HCEC 1CT (cell line): ENCODE measurements around the gene AHSG.

Experiments
- DNase-seq: peaks from one replicate; pipeline ENCODE4 v3.0.0-alpha.2; 2017

The AHSG gene

GRCh38 chr3:186594591-186595113, 18.2 kb upstream of the AHSG start:
- DNase-seq = no peak

GRCh38 chr3:186596568-186597287, 16.1 kb upstream of the AHSG start:
- DNase-seq = no peak

GRCh38 chr3:186598108-186598784, 14.6 kb upstream of the AHSG start:
- no peak for DNase-seq

- DNase-seq = no peak
Observed at GRCh38 chr3:186598794-186599141, 14.1 kb upstream of the AHSG start.

DNA sequence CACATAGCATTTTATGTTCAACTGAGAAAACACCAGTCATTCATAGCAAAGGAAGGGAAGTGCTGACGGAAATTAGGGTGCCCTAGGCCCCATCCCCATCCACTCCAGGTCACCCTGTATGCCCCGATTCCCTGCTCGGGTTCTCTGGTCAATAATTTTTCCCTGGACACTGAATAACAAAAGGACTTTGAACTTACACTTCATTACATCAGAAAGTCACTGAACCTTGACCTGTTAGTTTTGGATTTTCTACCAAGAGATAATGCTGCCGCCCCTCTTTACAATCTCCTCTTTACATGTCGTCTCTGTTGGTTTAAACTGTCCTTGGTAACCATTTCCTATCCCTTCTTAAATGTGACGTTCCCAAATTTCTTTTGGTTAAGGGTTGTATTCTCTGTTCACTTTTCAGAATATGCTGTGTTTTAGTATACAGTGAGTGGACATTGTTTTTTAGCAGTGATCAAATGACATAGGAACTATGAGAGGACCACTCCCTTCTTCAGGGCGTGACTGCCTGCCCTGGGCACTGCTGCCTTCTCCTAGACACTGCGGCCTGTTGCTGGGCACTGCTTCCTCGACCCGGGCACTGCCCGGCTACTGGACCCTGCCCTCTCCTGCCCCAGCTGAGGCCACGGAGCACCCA, 13.6 kb upstream of the AHSG start:
- no peak for DNase-seq

DNA sequence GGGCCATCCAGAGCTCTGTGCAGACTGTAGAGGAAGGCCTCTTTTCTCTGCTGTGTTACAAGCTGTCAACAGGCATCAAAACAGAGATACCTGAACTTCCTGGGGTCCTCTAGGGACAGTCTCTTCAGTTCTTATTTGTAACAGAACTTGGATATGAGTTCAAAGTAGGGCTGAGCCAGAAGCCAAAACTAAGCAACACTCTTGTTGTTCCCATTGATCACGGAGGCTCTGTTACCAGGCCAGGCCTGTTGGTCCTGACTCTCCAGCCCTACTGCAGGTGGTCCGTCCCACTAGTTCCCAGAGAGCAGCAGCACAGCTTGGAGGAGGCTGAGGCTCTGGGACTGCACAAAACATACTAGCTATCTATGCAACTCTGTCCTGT, 13.1 kb upstream of the AHSG start:
- no peak for DNase-seq

- DNase-seq = no peak
Observed at GRCh38 chr3:186600896-186601295, 12.0 kb upstream of the AHSG start.

GRCh38 chr3:186603159-186603558, 9.7 kb upstream of the AHSG start:
- no peak for DNase-seq

DNA sequence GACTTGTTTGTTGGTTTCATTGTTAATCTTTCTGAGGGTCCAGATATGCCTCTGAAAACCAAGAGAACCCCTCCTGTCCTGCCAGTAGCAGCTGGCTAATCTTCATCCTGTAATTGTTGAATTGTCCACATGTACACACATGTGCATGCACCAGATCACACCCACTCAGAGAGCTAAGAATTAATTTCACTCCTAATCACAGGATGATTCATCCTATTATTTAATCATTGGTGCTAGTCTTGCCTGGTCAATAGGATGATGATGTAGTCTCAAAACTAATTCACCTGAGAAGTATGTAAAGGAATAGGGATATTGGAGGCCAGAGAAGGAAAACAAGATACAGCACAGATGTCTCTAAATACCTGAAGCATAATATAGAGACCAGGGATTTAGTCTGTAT, 7.8 kb upstream of the AHSG start:
- DNase-seq = no peak

DNA sequence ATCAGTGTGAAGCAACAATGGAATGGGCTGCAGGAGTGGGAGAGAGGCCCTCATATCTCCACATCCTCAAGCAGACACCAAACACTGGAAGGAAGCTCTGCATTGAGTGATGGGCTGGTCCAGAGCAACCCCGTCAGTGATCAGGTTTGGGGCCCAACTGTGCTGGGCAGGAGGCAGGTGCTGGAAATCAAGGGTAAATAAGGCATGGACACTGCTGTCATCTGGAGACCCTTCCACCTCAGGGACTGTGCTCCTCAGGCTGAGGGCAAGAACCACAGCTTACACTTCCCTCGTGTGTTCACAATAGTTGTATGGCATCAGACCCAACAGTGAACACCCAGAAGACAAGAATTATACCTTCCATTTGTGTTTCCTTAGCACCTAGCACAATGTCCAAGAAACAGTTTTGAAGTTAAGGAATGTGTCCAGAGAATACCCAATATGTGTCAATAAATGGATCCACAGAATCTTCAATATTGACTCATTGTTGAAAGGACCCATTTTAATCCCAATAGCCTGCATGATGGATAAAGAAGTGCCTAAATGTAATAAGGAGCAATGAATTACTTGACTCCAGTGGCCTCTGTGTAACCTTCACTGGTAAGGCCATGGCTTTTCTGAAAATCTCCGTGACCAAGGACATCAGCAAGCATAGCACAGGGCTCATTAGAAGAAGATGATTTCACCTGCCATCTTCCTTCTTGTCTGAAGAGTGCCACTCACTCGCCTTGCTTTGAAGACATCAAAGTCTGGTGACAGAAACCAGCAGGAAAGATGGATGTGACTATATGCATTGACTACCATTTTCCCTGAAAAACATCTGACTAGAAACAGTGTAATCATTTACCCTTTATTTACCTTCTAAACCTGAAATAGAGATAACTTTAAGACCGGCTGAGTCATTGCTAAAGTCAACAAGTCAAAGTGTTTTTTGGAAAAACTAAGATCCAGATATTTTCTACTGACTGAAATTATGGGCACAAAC, 7.0 kb upstream of the AHSG start:
- no peak for DNase-seq

DNA sequence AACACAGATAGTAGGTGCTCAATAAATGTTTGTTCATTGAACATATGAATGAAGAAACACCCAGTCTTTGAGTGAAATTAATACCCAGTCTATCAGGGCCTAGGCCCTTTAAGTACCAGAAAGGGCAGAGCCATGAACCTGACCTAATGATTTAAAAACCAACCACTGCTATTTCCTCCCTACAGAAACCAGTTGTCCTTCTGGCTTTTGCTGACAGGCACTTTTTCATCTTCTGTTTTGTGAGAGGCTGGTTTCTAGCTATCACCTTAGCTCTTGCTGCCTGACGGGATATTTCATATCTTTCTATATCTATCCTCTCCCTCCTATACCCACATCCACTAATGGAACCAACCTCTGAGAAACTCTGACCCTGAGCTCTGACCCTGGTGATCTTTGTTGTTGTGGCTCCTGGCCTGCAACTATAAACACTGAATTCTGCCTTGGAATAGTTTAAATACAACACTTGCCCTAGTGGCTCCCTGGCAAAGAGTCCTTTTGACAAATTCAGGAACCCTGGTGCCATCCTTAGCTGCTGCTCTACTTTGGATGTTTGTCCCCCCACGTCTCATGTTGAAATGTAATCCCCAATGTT, 4.1 kb upstream of the AHSG start:
- DNase-seq = no peak

DNA sequence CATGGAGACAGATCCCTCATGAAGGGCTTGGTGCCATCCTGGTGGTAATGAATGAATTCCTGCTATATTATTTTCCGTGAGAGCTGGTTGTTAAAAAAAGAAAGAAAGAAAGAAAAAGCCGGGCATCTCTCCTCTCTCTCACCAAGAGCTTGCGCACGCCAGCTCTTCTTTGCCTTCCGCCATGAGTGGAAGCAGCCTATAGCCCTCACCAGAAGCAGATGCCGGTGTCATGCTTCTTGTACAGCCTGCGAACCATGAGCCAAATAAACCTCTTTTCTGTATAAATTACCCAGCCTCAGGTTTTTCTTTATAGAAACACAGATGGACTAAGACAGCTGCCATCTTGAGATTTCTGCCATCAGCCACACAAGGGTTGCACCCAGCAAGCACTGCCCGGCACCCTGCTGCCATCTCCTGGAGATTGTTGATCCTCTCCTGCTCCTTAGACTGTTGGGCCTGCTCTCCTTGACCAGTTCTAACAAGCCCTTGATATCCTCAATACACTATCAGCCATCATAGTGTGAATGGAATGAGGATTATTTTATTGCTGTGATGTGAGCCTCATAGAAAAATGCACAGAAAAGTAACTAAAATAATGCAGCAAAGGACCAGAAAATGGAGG, 3.5 kb upstream of the AHSG start:
- peak; percentile 42 for DNase-seq

DNA sequence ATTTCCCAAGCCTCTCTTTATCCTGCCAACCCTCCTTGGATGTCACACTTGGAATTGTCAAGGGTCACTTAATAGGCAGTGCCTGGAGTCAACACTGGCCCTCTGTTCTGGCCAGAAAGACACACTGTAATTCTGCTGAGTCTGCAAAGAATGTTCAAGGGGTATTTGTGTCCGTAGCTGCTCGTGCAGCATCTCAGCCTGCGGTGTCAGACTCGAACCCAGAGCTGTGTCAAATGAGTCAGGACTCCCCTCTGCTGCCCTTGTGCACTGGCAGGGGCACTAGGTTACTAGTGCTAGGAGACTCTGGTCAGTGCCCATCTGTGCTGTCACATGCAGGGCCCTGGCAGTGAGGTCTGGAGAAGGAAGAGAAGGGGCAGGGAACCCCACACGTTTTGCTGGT, 795 bp upstream of the AHSG start:
- DNase-seq = no peak

DNA sequence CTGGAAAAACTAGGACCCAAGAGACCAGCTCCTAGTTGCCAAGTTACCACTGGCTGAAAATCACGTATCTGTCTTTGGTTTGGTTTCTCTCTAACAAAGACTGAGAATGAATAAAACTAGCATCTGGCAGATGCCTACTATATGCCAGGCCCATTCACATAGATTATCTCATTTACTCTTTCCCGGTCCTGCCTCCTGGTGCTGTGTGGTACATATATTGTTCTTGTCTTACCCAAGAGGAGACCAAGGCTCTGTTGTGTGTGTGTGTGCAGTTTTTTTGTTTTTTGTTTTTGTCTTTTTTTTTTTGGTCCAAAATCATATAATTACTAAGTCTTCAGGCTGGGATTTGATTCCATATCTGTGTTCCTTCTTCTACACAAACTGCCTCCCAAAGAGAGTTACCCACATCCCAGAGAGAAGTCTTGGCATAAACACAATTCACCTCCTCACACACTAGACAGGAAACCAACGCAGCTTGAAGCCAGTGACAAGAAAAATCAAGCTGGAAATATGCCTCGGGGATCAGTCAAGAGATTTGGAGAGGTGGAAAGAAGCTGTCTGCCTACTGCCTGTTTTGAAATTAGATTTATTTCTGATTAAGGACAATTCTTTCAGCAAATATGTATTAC, 891 bp downstream of the AHSG start:
- DNase-seq = no peak

GRCh38 chr3:186614266-186614596, 1.4 kb downstream of the AHSG start:
- DNase-seq = no peak

- peak; percentile 41 for DNase-seq
Observed at GRCh38 chr3:186614597-186615483, 2.0 kb downstream of the AHSG start.

DNA sequence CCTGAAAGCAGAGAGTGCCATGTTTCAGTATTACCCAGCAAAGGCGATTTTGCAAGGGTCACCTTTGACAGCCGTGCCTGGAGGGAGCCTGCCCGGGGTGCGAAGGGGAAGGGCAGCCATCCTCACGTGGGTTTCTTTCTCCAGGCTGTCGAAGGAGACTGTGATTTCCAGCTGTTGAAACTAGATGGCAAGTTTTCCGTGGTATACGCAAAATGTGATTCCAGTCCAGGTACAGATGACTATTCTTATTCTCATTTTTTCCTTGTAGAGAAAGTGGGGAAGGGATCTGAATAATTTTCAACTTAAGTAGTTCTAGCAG, 3.4 kb downstream of the AHSG start:
- no peak for DNase-seq

DNA sequence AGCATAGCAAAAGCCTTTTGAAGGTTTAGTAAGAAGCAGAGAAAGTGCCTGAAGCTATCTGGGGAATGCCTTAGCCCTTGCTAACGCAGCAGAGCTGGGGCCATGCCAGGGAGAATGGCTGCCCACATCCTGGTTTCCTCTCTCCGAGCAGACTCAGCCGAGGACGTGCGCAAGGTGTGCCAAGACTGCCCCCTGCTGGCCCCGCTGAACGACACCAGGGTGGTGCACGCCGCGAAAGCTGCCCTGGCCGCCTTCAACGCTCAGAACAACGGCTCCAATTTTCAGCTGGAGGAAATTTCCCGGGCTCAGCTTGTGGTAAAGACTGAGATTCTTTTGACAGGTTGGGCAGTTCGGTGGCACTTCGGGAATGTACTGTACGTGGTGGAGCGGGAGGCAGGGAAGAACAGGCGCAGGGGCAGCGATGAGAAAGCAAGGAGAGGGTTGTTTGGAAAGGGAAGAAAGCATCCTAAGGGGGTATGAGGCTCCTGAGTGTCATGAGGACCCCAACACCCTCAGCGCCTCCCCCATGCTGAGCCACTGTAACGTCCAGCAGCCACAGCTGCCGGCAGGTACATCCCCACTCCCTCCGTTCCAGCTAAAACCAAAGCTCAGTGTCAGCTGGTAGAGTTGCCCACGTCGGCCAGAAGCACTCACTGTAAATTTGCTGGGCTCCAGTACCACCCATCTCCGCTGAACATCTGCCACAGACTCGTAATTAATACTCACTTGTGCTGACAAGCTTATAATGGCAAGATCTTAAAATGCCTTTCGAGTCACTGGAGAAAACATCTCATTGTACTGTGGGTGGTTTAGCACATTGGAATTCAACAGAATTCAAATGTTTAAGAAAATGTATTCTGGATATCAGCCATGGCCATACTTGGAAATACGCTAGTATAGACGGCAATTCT, 4.4 kb downstream of the AHSG start:
- peak; percentile 93 for DNase-seq

GRCh38 chr3:186618318-186618938, 5.6 kb downstream of the AHSG start:
- no peak for DNase-seq
